HCEC 1CT (cell line): ENCODE results near the gene CLDN18.

Experiments
- DNase-seq: peaks from one replicate; pipeline ENCODE4 v3.0.0-alpha.2; 2017

Gene CLDN18

GRCh38 chr3:138027821-138028220, 17.9 kb downstream of the CLDN18 start:
- no peak for DNase-seq

- no peak for DNase-seq
Observed at GRCh38 chr3:138030734-138031280, 20.8 kb downstream of the CLDN18 start.

GRCh38 chr3:138031536-138031935, 21.6 kb downstream of the CLDN18 start:
- no peak for DNase-seq

- no peak for DNase-seq
Observed at GRCh38 chr3:138032567-138032966, 22.6 kb downstream of the CLDN18 start.

GRCh38 chr3:138033202-138033691, 23.3 kb downstream of the CLDN18 start:
- no peak for DNase-seq

- no peak for DNase-seq
Observed at GRCh38 chr3:138034918-138035317, 25.0 kb downstream of the CLDN18 start.

GRCh38 chr3:138036572-138036971, 26.6 kb downstream of the CLDN18 start:
- no peak for DNase-seq

GRCh38 chr3:138038725-138039462, 28.9 kb downstream of the CLDN18 start:
- DNase-seq: no peak

- peak; percentile 85 for DNase-seq
Observed at GRCh38 chr3:138042043-138042442, 32.1 kb downstream of the CLDN18 start.

GRCh38 chr3:138043266-138044029, 33.5 kb downstream of the CLDN18 start:
- DNase-seq: peak; percentile 92

GRCh38 chr3:138046085-138046484, 36.1 kb downstream of the CLDN18 start:
- no peak for DNase-seq

GRCh38 chr3:138046955-138047354, 37.0 kb downstream of the CLDN18 start:
- DNase-seq: no peak

GRCh38 chr3:138047596-138048158, 37.7 kb downstream of the CLDN18 start:
- DNase-seq: no peak

GRCh38 chr3:138049157-138049919, 39.4 kb downstream of the CLDN18 start:
- DNase-seq: peak; percentile 82

GRCh38 chr3:138051947-138052802, 42.2 kb downstream of the CLDN18 start:
- peak; percentile 47 for DNase-seq

- no peak for DNase-seq
Observed at GRCh38 chr3:138054057-138054456, 44.1 kb downstream of the CLDN18 start.

GRCh38 chr3:138057384-138057783, 47.4 kb downstream of the CLDN18 start:
- no peak for DNase-seq

GRCh38 chr3:138059261-138059660, 49.3 kb downstream of the CLDN18 start:
- no peak for DNase-seq

GRCh38 chr3:138060792-138061191, 50.8 kb downstream of the CLDN18 start:
- no peak for DNase-seq

GRCh38 chr3:138062037-138062436, 52.1 kb downstream of the CLDN18 start:
- no peak for DNase-seq

GRCh38 chr3:138062626-138063025, 52.7 kb downstream of the CLDN18 start:
- no peak for DNase-seq

- DNase-seq: no peak
Observed at GRCh38 chr3:138063416-138063815, 53.5 kb downstream of the CLDN18 start.
